Renal cortical epithelial cell (primary cell): ENCODE measurements around the gene INCA1. TPM values are rescaled to one million over a fixed set of nuclear protein-coding genes. Genes with fewer than 3 reads are reported as not detected.

Source experiments
- DNase-seq: peaks from one replicate; pipeline ENCODE4 v3.0.0-alpha.2; 2011; ENCODE audit warnings: low read depth
- total RNA-seq: library from RNA; depleted of rRNA; stranded (reverse); fragments of >200 nt; gene quantifications from 2 replicates; pipeline ENCODE4 v1.2.3, GENCODE V29; 2014

INCA1 gene
- total RNA-seq, 1 donor from 2014 or later: 0.40 TPM

GRCh38 chr17:4971826-4972225, 25.5 kb downstream of the INCA1 start:
- DNase-seq: no peak

GRCh38 chr17:4970273-4970672, 27.0 kb downstream of the INCA1 start:
- no peak for DNase-seq

GRCh38 chr17:4969551-4970173, 27.7 kb downstream of the INCA1 start:
- DNase-seq: no peak

- peak; percentile 97 for DNase-seq
Observed at GRCh38 chr17:4969047-4969550, 28.2 kb downstream of the INCA1 start.

- DNase-seq: peak; percentile 64
Observed at GRCh38 chr17:4968486-4969046, 28.8 kb downstream of the INCA1 start.

- DNase-seq: peak; percentile 87
Observed at GRCh38 chr17:4967539-4968485, 29.5 kb downstream of the INCA1 start, which contains the start of gene SPAG7. TSS of gene SPAG7 (minus strand) at chr17:4967817. CDS start at chr17:4967804, 13 bp downstream.

- DNase-seq: peak; percentile 99
Observed at GRCh38 chr17:4966844-4967538, 30.3 kb downstream of the INCA1 start.

- DNase-seq: no peak
Observed at GRCh38 chr17:4965311-4965986, 31.9 kb downstream of the INCA1 start.

- no peak for DNase-seq
Observed at GRCh38 chr17:4960279-4960922, 36.9 kb downstream of the INCA1 start.

GRCh38 chr17:4959261-4959965, 37.9 kb downstream of the INCA1 start:
- DNase-seq: no peak

- DNase-seq: no peak
Observed at GRCh38 chr17:4958102-4958501, 39.2 kb downstream of the INCA1 start.

- DNase-seq: no peak
Observed at GRCh38 chr17:4956493-4957061, 40.7 kb downstream of the INCA1 start.

GRCh38 chr17:4955091-4955490, 42.2 kb downstream of the INCA1 start:
- no peak for DNase-seq

- DNase-seq: peak; percentile 72
Observed at GRCh38 chr17:4953451-4953961, 43.8 kb downstream of the INCA1 start.

GRCh38 chr17:4951486-4951885, 45.8 kb downstream of the INCA1 start:
- DNase-seq: no peak

- DNase-seq: no peak
Observed at GRCh38 chr17:4950746-4951204, 46.5 kb downstream of the INCA1 start, which contains the start of gene ENO3. TSS of gene ENO3 (plus strand) at chr17:4951119. CDS start at chr17:4951830, 711 bp downstream.

- no peak for DNase-seq
Observed at GRCh38 chr17:4950075-4950745, 47.1 kb downstream of the INCA1 start.

- peak; percentile 62 for DNase-seq
Observed at GRCh38 chr17:4949321-4950074, 47.8 kb downstream of the INCA1 start.
